ENCODE measurements around the gene SERPINA5. TPM values are rescaled to one million over a fixed set of nuclear protein-coding genes. Genes with fewer than 3 reads are reported as not detected.

SERPINA5 gene
- total and polyA plus RNA-seq, 2 of the 13 experiments (the other 11 are each of a cell fraction or from before 2014, with no cell fraction given): 449 to 498 TPM

DNA sequence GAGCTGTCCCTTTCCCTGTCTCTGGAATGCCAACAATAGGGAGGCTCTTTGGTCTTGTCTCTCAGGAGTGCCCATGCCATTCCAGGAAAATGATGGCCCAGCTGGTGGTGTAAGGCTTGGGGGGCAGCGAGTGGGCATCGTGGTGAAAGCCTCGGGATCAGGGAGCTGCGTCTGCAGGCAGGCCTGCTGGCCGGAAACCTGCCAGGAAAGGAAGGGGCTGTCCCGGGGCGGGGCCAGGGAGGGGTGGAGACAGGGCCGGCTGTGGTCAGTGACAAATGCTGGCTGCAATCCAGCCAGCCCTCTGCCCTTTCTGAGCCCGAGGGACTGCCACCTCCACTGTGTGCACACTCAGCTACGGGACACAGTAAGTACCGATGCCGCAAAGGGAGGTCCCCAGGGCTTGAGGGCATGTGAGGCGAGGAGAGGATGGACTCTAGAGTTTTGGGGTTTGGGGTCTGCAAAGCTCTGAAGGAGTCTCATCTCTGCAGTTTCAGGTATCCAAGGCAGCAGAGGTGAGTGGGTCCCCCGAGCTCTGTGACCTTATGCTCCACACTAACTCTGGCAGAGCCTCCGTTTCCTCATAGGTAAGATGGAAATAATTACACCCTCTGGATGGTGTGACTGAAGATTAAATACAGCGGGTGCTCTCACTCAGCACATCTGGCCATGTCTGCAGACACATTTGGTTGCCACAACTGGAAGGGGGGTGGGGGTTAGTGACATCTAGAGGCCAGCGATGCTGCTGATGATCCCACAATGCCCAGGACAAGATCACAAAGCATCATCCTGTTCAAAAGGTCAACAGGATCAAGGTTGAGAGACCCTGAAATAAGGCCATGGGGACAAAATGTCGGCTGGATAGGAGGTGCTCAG lies at the start of gene SERPINA5 (continued):
- TF ChIP-seq, protein P1, sequence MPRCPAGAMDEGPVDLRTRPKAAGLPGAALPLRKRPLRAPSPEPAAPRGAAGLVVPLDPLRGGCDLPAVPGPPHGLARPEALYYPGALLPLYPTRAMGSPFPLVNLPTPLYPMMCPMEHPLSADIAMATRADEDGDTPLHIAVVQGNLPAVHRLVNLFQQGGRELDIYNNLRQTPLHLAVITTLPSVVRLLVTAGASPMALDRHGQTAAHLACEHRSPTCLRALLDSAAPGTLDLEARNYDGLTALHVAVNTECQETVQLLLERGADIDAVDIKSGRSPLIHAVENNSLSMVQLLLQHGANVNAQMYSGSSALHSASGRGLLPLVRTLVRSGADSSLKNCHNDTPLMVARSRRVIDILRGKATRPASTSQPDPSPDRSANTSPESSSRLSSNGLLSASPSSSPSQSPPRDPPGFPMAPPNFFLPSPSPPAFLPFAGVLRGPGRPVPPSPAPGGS (CRISPR knock-in tag; IDR thresholded peaks at IDR 0.05): peak; percentile 84
- TF ChIP-seq ELF4 (CRISPR knock-in tag; IDR thresholded peaks at IDR 0.05; ENCODE audit: borderline replicate concordance): no peak
- no peak for TF ChIP-seq SKI (IDR thresholded peaks at IDR 0.05; ENCODE audit: partially characterized antibody)
- peak; percentile 58 for TF ChIP-seq PHF8 (CRISPR knock-in tag; IDR thresholded peaks at IDR 0.05)
- peak; percentile 84; the same call in 1 of the 2 replicates for TF ChIP-seq BORCS8-MEF2B (CRISPR knock-in tag; IDR thresholded peaks at IDR 0.05)
- 0 out of 2 replicates have a peak, but pooled peaks have one; percentile 6 for TF ChIP-seq CEBPG (CRISPR knock-in tag; IDR thresholded peaks at IDR 0.05)
- no peak for TF ChIP-seq ZNF296 (CRISPR knock-in tag; conservative IDR thresholded peaks at IDR 0.05)
- TF ChIP-seq ZNF430 (CRISPR knock-in tag; IDR thresholded peaks at IDR 0.05): peak; percentile 84
- TF ChIP-seq NFRKB (IDR thresholded peaks at IDR 0.05): no peak
- TF ChIP-seq RFX3 (CRISPR knock-in tag; IDR thresholded peaks at IDR 0.05): no peak
- TF ChIP-seq HOXD1 (CRISPR knock-in tag; IDR thresholded peaks at IDR 0.05): no peak
- TF ChIP-seq KDM5A (IDR thresholded peaks at IDR 0.05; ENCODE audit: borderline replicate concordance, low read length): peak; percentile 60
- no peak for TF ChIP-seq RFXAP (CRISPR knock-in tag; IDR thresholded peaks at IDR 0.05; ENCODE audit: borderline replicate concordance)
- no peak for TF ChIP-seq ATF7 (IDR thresholded peaks at IDR 0.05)
- no peak for TF ChIP-seq ATF7 (CRISPR knock-in tag; IDR thresholded peaks at IDR 0.05)
- 0 out of 2 replicates have a peak, but pooled peaks have one; percentile 59 for TF ChIP-seq MIER3 (CRISPR knock-in tag; IDR thresholded peaks at IDR 0.05; ENCODE audit: borderline replicate concordance)
- TF ChIP-seq, protein P2, sequence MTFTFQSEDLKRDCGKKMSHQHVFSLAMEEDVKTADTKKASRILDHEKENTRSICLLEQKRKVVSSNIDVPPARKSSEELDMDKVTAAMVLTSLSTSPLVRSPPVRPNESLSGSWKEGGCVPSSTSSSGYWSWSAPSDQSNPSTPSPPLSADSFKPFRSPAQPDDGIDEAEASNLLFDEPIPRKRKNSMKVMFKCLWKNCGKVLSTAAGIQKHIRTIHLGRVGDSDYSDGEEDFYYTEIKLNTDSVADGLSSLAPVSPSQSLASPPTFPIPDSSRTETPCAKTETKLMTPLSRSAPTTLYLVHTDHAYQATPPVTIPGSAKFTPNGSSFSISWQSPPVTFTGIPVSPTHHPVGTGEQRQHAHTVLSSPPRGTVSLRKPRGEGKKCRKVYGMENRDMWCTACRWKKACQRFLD (CRISPR knock-in tag; IDR thresholded peaks at IDR 0.05; ENCODE audit: borderline replicate concordance): no peak
- no peak for TF ChIP-seq RFX5 (IDR thresholded peaks at IDR 0.05; ENCODE audit: low read depth, low read length)
- no peak for TF ChIP-seq HNF1A (IDR thresholded peaks at IDR 0.05; ENCODE audit: low read depth)
- TF ChIP-seq HNF1A (CRISPR knock-in tag; IDR thresholded peaks at IDR 0.05; ENCODE audit: borderline replicate concordance): peak; percentile 47; the same call in 1 of the 2 replicates
- peak; percentile 83; the same call in 1 of the 2 replicates for TF ChIP-seq ZNF709 (CRISPR knock-in tag; IDR thresholded peaks at IDR 0.05)
- peak; percentile 67; the same call in 1 of the 2 replicates for TF ChIP-seq SP5 (CRISPR knock-in tag; IDR thresholded peaks at IDR 0.05; ENCODE audit: borderline replicate concordance, low read depth)
- TF ChIP-seq SP2 (CRISPR knock-in tag; IDR thresholded peaks at IDR 0.05): no peak
